Osteoblast (primary cell): Measurements from ENCODE around the gene PRCP. TPM values are rescaled to one million over a fixed set of nuclear protein-coding genes. Genes with fewer than 3 reads are reported as not detected.

Experiments used
- DNase-seq: peaks from one replicate; pipeline ENCODE4 v3.0.0; 2011; ENCODE audit warnings: low spot score, mixed read lengths; ENCODE audit not compliant: insufficient read length; ENCODE audit errors: missing footprints
- H2AFZ ChIP-seq: 2 replicates; pipeline ENCODE4 v1.6.0; 2011; ENCODE audit warnings: mild to moderate bottlenecking, low read length
- H3K27ac ChIP-seq: 2 replicates; pipeline ENCODE4 v1.5.1; 2011; ENCODE audit warnings: mild to moderate bottlenecking, low read depth, low read length, moderate library complexity
- H3K27me3 ChIP-seq: 2 replicates; pipeline ENCODE4 v1.6.0; 2012; ENCODE audit warnings: mild to moderate bottlenecking, control low read depth, inconsistent platforms, low read length, moderate library complexity; ENCODE audit not compliant: insufficient read depth
- H3K36me3 ChIP-seq: 2 replicates; pipeline ENCODE4 v1.5.1; 2011; ENCODE audit warnings: mild to moderate bottlenecking, low read length, control low read depth, moderate library complexity; ENCODE audit not compliant: insufficient read depth
- H3K4me1 ChIP-seq: 2 replicates; pipeline ENCODE4 v1.5.1; 2011; ENCODE audit warnings: mild to moderate bottlenecking, low read length, control low read depth, moderate library complexity; ENCODE audit not compliant: insufficient read depth
- H3K4me2 ChIP-seq: 2 replicates; pipeline ENCODE4 v1.6.0; 2011; ENCODE audit warnings: mild to moderate bottlenecking, low read length; ENCODE audit not compliant: insufficient read depth
- H3K4me3 ChIP-seq: fragments of 200-600 bp; sonication (generic); 3 replicates; pipeline ENCODE4 v1.5.1; 2012; ENCODE audit warnings: mild to moderate bottlenecking, low read length, inconsistent platforms; ENCODE audit not compliant: insufficient read depth
- H3K79me2 ChIP-seq: 2 replicates; pipeline ENCODE4 v1.6.0; 2012; ENCODE audit warnings: mild to moderate bottlenecking, low read length, control low read depth, inconsistent platforms; ENCODE audit not compliant: insufficient read depth
- H3K9me3 ChIP-seq: 2 replicates; pipeline ENCODE4 v1.5.1; 2011; ENCODE audit warnings: low read depth, low read length, control low read depth
- H4K20me1 ChIP-seq: 2 replicates; pipeline ENCODE4 v1.6.0; 2012; ENCODE audit warnings: mild to moderate bottlenecking, low read length, control low read depth; ENCODE audit not compliant: insufficient read depth
- CTCF ChIP-seq: IDR thresholded peaks from 2 replicates; pipeline ENCODE4 v1.5.1; 2011; ENCODE audit warnings: mild to moderate bottlenecking, low read depth, low read length, moderate library complexity; ENCODE audit errors: extremely low read depth
- total RNA-seq: library from RNA; depleted of rRNA; stranded (reverse); fragments of >200 nt; gene quantifications from 2 replicates; pipeline ENCODE4 v1.2.3, GENCODE V29; 2012

PRCP gene
- total RNA-seq, 1 donor = 52.5 TPM

- no peak for TF ChIP-seq CTCF
- no peak for DNase-seq
- H3K4me2 ChIP-seq = no peak overlapping the region
Measured at GRCh38 chr11:82890002-82890341, 10.3 kb downstream of the PRCP start.

GRCh38 chr11:82889133-82890001, 10.9 kb downstream of the PRCP start:
- H3K4me3 ChIP-seq = no peak overlapping the region
- DNase-seq = no peak

More at GRCh38 chr11:82890002-82890341, 10.3 kb downstream of the PRCP start:
- no peak overlapping the region for H2AFZ ChIP-seq
- H3K4me3 ChIP-seq = no peak overlapping the region
- peaks cover 5% of the 10 kb centered on the region for H4K20me1 ChIP-seq
- H3K27ac ChIP-seq = no peak overlapping the region
- no peaks in the 10 kb centered on the region for H3K36me3 ChIP-seq
- H3K4me1 ChIP-seq = no peaks in the 10 kb centered on the region
- H3K27me3 ChIP-seq = no peaks in the 10 kb centered on the region
- H3K79me2 ChIP-seq = peaks cover 9% of the 10 kb centered on the region
- no peaks in the 10 kb centered on the region for H3K9me3 ChIP-seq

GRCh38 chr11:82883853-82884252, 16.4 kb downstream of the PRCP start:
- no peaks in the 10 kb centered on the region for H3K9me3 ChIP-seq
- H3K27ac ChIP-seq = no peak overlapping the region
- DNase-seq = peak; percentile 51
- no peaks in the 10 kb centered on the region for H3K36me3 ChIP-seq
- H3K4me2 ChIP-seq = no peak overlapping the region
- no peaks in the 10 kb centered on the region for H3K27me3 ChIP-seq
- no peak overlapping the region for H3K4me3 ChIP-seq
- no peaks in the 10 kb centered on the region for H3K79me2 ChIP-seq
- no peak for TF ChIP-seq CTCF
- H3K4me1 ChIP-seq = peaks cover 3% of the 10 kb centered on the region
- peaks cover 2% of the 10 kb centered on the region for H4K20me1 ChIP-seq
- H2AFZ ChIP-seq = peak overlapping the region; percentile 6

More at GRCh38 chr11:82889133-82890001, 10.9 kb downstream of the PRCP start:
- no peak overlapping the region for H2AFZ ChIP-seq
- no peaks in the 10 kb centered on the region for H3K4me1 ChIP-seq
- no peak for TF ChIP-seq CTCF
- H3K36me3 ChIP-seq = no peaks in the 10 kb centered on the region
- H3K4me2 ChIP-seq = no peak overlapping the region
- no peaks in the 10 kb centered on the region for H3K9me3 ChIP-seq
- H4K20me1 ChIP-seq = peaks cover 5% of the 10 kb centered on the region
- peaks cover 8% of the 10 kb centered on the region for H3K79me2 ChIP-seq
- no peaks in the 10 kb centered on the region for H3K27me3 ChIP-seq
- no peak overlapping the region for H3K27ac ChIP-seq

GRCh38 chr11:82874646-82875523, 25.3 kb downstream of the PRCP start:
- Histone ChIP-seq H2AFZ (no peak overlapping the region), H3K36me3 (no peaks in the 10 kb centered on the region), H3K27me3 (no peaks in the 10 kb centered on the region), H3K4me3 (no peak overlapping the region), H3K9me3 (no peaks in the 10 kb centered on the region), H3K27ac (no peak overlapping the region), H4K20me1 (no peaks in the 10 kb centered on the region), H3K79me2 (no peaks in the 10 kb centered on the region), H3K4me2 (no peak overlapping the region), H3K4me1 (no peaks in the 10 kb centered on the region)
- TF ChIP-seq CTCF = no peak
- DNase-seq = no peak
